ENCODE data around the gene CRB2. TPM values are rescaled to one million over a fixed set of nuclear protein-coding genes. Genes with fewer than 3 reads are reported as not detected.

CRB2 gene
- total RNA-seq, 1 donor from 2014 or later = 0.93 TPM

- Histone ChIP-seq H3K9me3 (no peaks in the 10 kb centered on the region), H3K4me3 (no peak overlapping the region), H3K36me3 (no peaks in the 10 kb centered on the region), H3K4me1 (no peaks in the 10 kb centered on the region), H3K27me3 (peaks cover 38% of the 10 kb centered on the region), H3K27ac (no peak overlapping the region)
- DNase-seq = no peak
- no peak for TF ChIP-seq CTCF (IDR thresholded peaks at IDR 0.05)
- no peak for ATAC-seq
- intact Hi-C loops (cut with DNase I) = no loop called here
Observed at GRCh38 chr9:123373946-123374345, 17.9 kb downstream of the CRB2 start.

DNA sequence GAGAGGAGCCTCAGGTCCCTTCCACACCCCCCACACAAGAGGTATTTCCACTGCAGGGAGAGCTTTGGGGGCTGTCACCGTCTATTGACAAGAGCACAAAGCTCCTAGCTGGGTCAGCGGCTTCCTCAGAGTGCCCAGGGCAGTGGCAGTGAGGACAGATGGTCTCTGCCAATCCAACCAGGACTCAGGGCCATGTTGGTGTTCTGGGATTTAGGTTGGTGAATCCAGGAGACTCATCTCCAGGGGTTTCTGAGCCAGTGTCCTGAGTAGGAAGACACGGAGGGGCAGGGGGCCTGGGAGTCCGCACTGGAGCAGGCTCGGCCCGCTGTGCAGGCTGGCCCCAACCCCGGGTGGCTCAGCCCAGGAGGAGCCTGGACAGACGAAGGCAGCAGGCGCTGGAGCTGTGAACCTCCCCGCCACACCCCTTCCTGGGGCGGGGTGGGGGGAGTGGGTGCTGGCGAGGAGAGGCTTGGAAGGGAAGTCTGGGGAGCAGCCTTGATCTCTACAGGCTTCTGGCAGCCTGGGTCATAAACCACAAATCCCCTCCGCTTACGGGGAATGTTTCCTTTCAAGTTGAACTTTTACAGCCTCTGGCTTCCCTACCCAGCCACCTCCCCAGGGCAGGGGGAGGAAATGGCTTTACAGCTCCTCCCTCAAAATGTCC is 19.6 kb downstream of the CRB2 start:
- Histone ChIP-seq H3K36me3 (no peaks in the 10 kb centered on the region), H3K4me3 (no peak overlapping the region), H3K27me3 (peaks cover 37% of the 10 kb centered on the region), H3K9me3 (no peaks in the 10 kb centered on the region), H3K27ac (no peak overlapping the region), H3K4me1 (no peaks in the 10 kb centered on the region)
- TF ChIP-seq CTCF (IDR thresholded peaks at IDR 0.05) = no peak
- intact Hi-C loops (cut with DNase I) = no loop called here
- no peak for DNase-seq
- peak; percentile 3 for ATAC-seq

DNA sequence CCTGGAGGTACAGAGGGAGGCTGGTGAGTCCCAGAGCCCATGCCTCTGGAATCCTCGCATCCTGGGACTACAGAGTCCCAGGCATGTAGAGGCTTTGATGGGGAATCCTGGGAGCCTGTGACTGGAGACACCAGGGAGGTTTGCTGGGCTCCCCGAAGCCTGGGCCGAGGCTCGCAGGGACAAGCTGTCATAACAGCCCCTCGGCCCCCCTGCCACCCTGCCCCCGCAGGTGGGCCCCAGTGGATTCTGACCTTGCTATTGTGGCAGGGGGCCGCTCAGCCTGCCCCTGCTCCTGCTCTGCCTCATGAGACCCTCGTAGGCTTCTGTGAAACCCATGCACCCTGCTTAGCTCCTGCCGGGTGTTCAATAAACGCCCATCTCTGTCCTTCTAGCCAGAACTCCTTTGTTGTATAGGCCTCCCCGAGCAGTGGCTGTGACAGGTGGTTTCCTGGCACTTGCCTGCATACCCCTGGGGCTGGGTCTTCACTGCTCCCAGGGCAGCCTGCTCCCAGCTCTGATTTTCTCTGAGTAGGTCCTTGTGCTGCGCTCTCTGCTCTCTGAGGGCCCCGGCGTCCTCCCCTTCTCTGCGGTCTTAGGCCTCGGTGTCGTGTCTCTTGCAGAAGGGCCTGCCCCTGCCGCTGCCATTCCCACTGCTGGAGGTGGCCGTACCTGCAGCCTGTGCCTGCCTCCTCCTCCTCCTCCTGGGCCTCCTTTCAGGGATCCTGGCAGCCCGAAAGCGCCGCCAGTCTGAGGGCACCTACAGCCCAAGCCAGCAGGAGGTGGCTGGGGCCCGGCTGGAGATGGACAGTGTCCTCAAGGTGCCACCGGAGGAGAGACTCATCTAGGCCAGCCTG is 20.4 kb downstream of the CRB2 start:
- H3K27me3 ChIP-seq = peaks cover 36% of the 10 kb centered on the region
- H3K36me3 ChIP-seq = no peaks in the 10 kb centered on the region
- no peaks in the 10 kb centered on the region for H3K9me3 ChIP-seq
- H3K4me1 ChIP-seq = no peaks in the 10 kb centered on the region
- no peak for TF ChIP-seq CTCF (IDR thresholded peaks at IDR 0.05)
- no peak for DNase-seq
- intact Hi-C loops (cut with DNase I) = no loop called here
- no peak for ATAC-seq
- no peak overlapping the region for H3K4me3 ChIP-seq
- H3K27ac ChIP-seq = no peak overlapping the region

GRCh38 chr9:123377211-123377971 is 21.4 kb downstream of the CRB2 start:
- no peaks in the 10 kb centered on the region for H3K9me3 ChIP-seq
- TF ChIP-seq CTCF (IDR thresholded peaks at IDR 0.05) = no peak
- H3K4me1 ChIP-seq = no peaks in the 10 kb centered on the region
- no peaks in the 10 kb centered on the region for H3K36me3 ChIP-seq
- DNase-seq (no peak), ATAC-seq (no peak)
- H3K27ac ChIP-seq = no peak overlapping the region
- intact Hi-C loops (cut with DNase I) = no loop called here
- H3K27me3 ChIP-seq = peaks cover 27% of the 10 kb centered on the region
- no peak overlapping the region for H3K4me3 ChIP-seq

DNA sequence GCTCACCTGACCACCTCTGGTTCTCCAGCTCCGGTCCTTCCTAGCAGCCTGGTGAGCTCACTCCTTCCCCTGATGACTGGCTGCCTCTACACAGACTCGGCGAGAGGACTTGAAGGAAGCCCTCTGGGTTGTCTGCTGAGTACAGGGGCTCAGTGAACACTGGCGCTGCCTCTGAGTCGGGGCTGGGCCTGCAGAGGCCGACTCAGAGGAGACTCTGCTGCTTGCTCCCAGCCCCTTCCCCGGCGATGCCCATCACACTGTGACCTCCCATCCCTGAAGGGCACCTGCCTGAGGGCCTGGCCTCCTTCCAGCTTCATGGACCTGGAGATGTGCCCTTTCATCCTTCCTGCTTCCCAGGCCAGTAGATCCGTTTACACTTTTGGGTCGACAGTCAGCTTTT is 22.0 kb downstream of the CRB2 start:
- H3K27me3 ChIP-seq = peaks cover 20% of the 10 kb centered on the region
- no peak overlapping the region for H3K27ac ChIP-seq
- no peaks in the 10 kb centered on the region for H3K4me1 ChIP-seq
- intact Hi-C loops (cut with DNase I) = no loop called here
- no peaks in the 10 kb centered on the region for H3K9me3 ChIP-seq
- TF ChIP-seq CTCF (IDR thresholded peaks at IDR 0.05) = no peak
- no peak overlapping the region for H3K4me3 ChIP-seq
- no peaks in the 10 kb centered on the region for H3K36me3 ChIP-seq
- no peak for ATAC-seq
- DNase-seq = no peak

Data from upper lobe of right lung (tissue), 1 donor.